ENCODE data around the gene U2SURP. TPM values are rescaled to one million over a fixed set of nuclear protein-coding genes. Genes with fewer than 3 reads are reported as not detected.

Gene U2SURP
- total RNA-seq, 4 donors from 2014 or later: 43.2 to 63.7 (median 43.9) TPM

DNA sequence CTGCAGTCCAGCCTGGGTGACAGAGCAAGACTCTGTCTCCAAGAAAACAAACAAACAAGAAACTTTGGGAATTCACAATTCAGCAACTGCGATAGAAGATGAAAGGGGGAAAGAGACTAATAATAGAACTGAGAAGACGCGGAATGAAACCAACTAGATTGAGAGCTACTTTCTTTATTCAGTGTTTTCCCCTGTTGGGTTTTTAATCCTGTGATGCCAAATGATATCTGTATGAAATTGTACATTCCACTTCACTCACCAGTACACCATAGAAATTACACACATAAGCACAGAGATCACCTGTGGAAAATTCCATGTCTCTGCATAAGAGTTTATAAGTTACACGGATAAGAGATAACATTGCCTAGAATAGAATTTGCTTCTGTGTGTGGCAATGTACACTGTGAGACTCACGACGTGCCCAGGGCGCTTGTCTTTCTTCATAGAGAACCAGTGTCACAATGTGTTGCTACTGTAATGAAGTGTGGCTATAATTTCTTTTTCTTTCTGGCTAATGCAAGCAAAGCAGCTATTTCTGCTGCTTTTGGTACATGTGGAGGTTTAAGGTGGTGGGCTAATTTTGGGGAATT is 100.5 kb downstream of the U2SURP start:
- H3K27me3 ChIP-seq: no peaks in the 10 kb centered on the region
- no peak overlapping the region for H3K4me3 ChIP-seq
- ATAC-seq (no peak), DNase-seq (no peak)
- H3K27ac ChIP-seq: no peak overlapping the region
- in situ Hi-C loops (cut with MboI; ENCODE audit: low sequenced_read_pairs in 4 of 4) (no loop called here), intact Hi-C loops (cut with DNase I; ENCODE audit: low total_unique reads) (no loop called here)
- no peaks in the 10 kb centered on the region for H3K4me1 ChIP-seq
- no peaks in the 10 kb centered on the region for H3K9me3 ChIP-seq
- TF ChIP-seq POLR2A (IDR thresholded peaks at IDR 0.05): no peak
- H3K36me3 ChIP-seq: no peaks in the 10 kb centered on the region

DNA sequence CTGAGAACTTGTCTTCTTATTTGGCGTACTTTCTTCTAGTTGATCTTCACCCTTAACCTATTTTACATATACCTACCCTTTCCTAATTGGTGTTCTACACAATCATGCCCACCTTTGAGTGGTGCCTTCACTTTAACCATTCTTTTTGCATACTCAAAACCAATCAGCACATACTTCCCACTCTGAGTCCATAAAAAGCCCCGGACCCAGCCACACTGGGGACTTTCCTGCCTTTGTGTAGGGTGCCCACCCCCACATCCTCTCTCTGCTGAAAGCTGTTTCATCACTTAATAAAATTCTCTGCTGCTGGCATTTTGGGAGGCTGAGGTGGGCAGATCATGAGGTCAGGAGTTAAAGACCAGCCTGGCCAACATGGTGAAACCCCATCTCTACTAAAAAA is 102.3 kb downstream of the U2SURP start:
- in situ Hi-C loops (cut with MboI; ENCODE audit: low sequenced_read_pairs in 4 of 4) (no loop called here), intact Hi-C loops (cut with DNase I; ENCODE audit: low total_unique reads) (no loop called here)
- Histone ChIP-seq H3K36me3 (no peaks in the 10 kb centered on the region), H3K27ac (no peak overlapping the region), H3K4me3 (no peak overlapping the region), H3K9me3 (no peaks in the 10 kb centered on the region), H3K4me1 (no peaks in the 10 kb centered on the region), H3K27me3 (no peaks in the 10 kb centered on the region)
- TF ChIP-seq CTCF (IDR thresholded peaks at IDR 0.05 in 4 of 5, conservative IDR thresholded peaks at IDR 0.05 in 1 of 5) (no peak), POLR2A (IDR thresholded peaks at IDR 0.05) (no peak)
- no peak for DNase-seq
- no peak for ATAC-seq

GRCh38 chr3:143105170-143105569 is 103.8 kb downstream of the U2SURP start:
- no peaks in the 10 kb centered on the region for H3K27me3 ChIP-seq
- DNase-seq (no peak), ATAC-seq (no peak)
- H3K36me3 ChIP-seq: no peaks in the 10 kb centered on the region
- no peak overlapping the region for H3K4me3 ChIP-seq
- no peak overlapping the region for H3K27ac ChIP-seq
- intact Hi-C loops (cut with DNase I; ENCODE audit: low total_unique reads): no loop called here
- H3K9me3 ChIP-seq: no peaks in the 10 kb centered on the region
- TF ChIP-seq POLR2A (IDR thresholded peaks at IDR 0.05): no peak
- no peak for TF ChIP-seq CTCF (IDR thresholded peaks at IDR 0.05 in 4 of 5, conservative IDR thresholded peaks at IDR 0.05 in 1 of 5)
- in situ Hi-C loops (cut with MboI; ENCODE audit: low sequenced_read_pairs in 4 of 4): no loop called here
- no peaks in the 10 kb centered on the region for H3K4me1 ChIP-seq

DNA sequence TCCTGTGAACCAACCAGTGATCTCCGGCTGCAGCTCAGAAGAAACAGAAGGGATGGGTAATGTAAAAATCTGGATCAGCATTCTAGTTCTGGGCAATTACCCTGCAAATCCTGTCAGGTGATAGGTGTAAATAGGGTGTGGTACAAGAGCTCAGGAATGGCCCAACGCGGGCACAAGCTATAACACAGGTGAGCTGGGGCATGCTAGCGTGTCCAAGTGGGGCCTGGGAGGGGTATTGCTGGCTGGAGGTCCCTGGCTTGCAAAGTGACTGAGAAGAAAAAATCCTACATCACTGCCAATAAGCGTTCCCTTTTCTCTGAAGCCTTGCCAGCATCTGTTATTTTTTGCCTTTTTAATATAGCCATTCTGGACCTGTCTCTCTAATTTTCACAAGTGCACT is 108.5 kb downstream of the U2SURP start:
- Histone ChIP-seq H3K4me3 (no peak overlapping the region), H3K9me3 (no peaks in the 10 kb centered on the region), H3K27ac (no peak overlapping the region), H3K36me3 (no peaks in the 10 kb centered on the region), H3K4me1 (no peaks in the 10 kb centered on the region), H3K27me3 (no peaks in the 10 kb centered on the region)
- ATAC-seq (no peak), DNase-seq (no peak)
- intact Hi-C loops (cut with DNase I; ENCODE audit: low total_unique reads) (no loop called here), in situ Hi-C loops (cut with MboI; ENCODE audit: low sequenced_read_pairs in 4 of 4) (no loop called here)
- no peak for TF ChIP-seq POLR2A (IDR thresholded peaks at IDR 0.05)
- no peak for TF ChIP-seq CTCF (IDR thresholded peaks at IDR 0.05 in 4 of 5, conservative IDR thresholded peaks at IDR 0.05 in 1 of 5)

Other genes with a start within 250 kb of the U2SURP start
- gene PCOLCE2, start 112.5 kb upstream of the U2SURP start, total RNA-seq: 10 to 100 TPM in 1 of 4 donors, 1 to 10 TPM in 3; 2.5 to 17.2 (median 4.0) TPM
- gene PAQR9, start 37.9 kb upstream of the U2SURP start, total RNA-seq: 1 to 10 TPM in 1 of 4 donors, under 1 TPM in 2, not detected in 1; 0.20 to 1.0 (median 0.27) TPM
- gene CHST2, start 118.2 kb downstream of the U2SURP start, total RNA-seq: 1 to 10 TPM in 3 of 4 donors, under 1 TPM in 1; 0.41 to 2.9 (median 1.8) TPM